ENCODE results near the gene DYNLRB1.

DNA sequence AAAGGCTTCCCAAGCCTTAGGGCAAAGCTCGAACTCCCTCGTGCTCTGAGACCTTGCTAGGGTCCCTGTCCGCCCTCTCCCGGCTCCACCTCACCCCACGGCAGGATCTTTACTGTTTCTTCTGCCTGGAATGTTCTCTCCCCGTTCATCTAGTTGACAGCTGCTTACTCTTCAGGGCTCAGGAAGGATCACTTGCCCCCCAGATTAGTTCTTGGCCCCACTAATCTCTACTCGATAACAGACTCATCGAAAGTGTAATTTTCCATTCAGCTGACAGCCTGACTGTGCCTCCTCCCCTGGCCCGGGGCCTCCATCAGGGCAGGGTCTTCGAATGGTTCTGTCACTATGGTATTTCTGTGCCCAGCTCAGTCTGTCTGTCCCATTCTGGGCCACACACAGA, 45.4 kb downstream of the DYNLRB1 start:
- TF ChIP-seq, protein P1, sequence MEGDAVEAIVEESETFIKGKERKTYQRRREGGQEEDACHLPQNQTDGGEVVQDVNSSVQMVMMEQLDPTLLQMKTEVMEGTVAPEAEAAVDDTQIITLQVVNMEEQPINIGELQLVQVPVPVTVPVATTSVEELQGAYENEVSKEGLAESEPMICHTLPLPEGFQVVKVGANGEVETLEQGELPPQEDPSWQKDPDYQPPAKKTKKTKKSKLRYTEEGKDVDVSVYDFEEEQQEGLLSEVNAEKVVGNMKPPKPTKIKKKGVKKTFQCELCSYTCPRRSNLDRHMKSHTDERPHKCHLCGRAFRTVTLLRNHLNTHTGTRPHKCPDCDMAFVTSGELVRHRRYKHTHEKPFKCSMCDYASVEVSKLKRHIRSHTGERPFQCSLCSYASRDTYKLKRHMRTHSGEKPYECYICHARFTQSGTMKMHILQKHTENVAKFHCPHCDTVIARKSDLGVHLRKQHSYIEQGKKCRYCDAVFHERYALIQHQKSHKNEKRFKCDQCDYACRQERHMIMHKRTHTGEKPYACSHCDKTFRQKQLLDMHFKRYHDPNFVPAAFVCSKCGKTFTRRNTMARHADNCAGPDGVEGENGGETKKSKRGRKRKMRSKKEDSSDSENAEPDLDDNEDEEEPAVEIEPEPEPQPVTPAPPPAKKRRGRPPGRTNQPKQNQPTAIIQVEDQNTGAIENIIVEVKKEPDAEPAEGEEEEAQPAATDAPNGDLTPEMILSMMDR (IDR thresholded peaks at IDR 0.05): no peak
- TF ChIP-seq POLR2AphosphoS5 (IDR thresholded peaks at IDR 0.05; ENCODE audit: insufficient read depth in 1 of 2, low read depth in 1 of 2): no peak

All from vagina (tissue), 2 donors.